ENCODE results near the gene HDGF. TPM values are rescaled to one million over a fixed set of nuclear protein-coding genes. Genes with fewer than 3 reads are reported as not detected.

HDGF gene
- 100 to 1,000 TPM; 267 to 298 (median 284) TPM for polyA plus RNA-seq (ENCODE audit: insufficient read length in 3 of 3)
- long read RNA-seq, donor 1, transcript HDGF-201 (6 exons, 2,380 nt) = major isoform, 33 of 63 reads
- long read RNA-seq, donor 1, partial matches to known transcripts = 26 of 63 reads
- long read RNA-seq, donor 1, other reads (novel, unspliced or antisense) = 0 of 63 reads
- long read RNA-seq, donor 2, transcript HDGF-201 (6 exons, 2,380 nt) = major isoform, 73 of 172 reads
- long read RNA-seq, donor 2, partial matches to known transcripts = 57 of 172 reads
- long read RNA-seq, donor 2, other reads (novel, unspliced or antisense) = 37 of 172 reads
- long read RNA-seq, donor 3, transcript HDGF-201 (6 exons, 2,380 nt) = major isoform, 36 of 77 reads
- long read RNA-seq, donor 3, partial matches to known transcripts = 39 of 77 reads
- long read RNA-seq, donor 3, other reads (novel, unspliced or antisense) = 0 of 77 reads
- long read RNA-seq, donor 4, transcript HDGF-201 (6 exons, 2,380 nt) = major isoform, 60 of 63 reads
- long read RNA-seq, donor 4, partial matches to known transcripts = 0 of 63 reads
- long read RNA-seq, donor 4, other reads (novel, unspliced or antisense) = 0 of 63 reads
- long read RNA-seq, donor 5, transcript HDGF-201 (6 exons, 2,380 nt) = major isoform, 6 of 30 reads
- long read RNA-seq, donor 5, partial matches to known transcripts = 23 of 30 reads
- long read RNA-seq, donor 5, other reads (novel, unspliced or antisense) = 0 of 30 reads
- long read RNA-seq, donor 6, transcript HDGF-201 (6 exons, 2,380 nt) = major isoform, 40 of 45 reads
- long read RNA-seq, donor 6, partial matches to known transcripts = 0 of 45 reads
- long read RNA-seq, donor 6, other reads (novel, unspliced or antisense) = 0 of 45 reads
- long read RNA-seq, donor 7, transcript HDGF-201 (6 exons, 2,380 nt) = major isoform, 57 of 153 reads
- long read RNA-seq, donor 7, partial matches to known transcripts = 93 of 153 reads
- long read RNA-seq, donor 7, other reads (novel, unspliced or antisense) = 0 of 153 reads
- long read RNA-seq, donor 8, transcript HDGF-201 (6 exons, 2,380 nt) = major isoform, 5 of 10 reads
- long read RNA-seq, donor 8, partial matches to known transcripts = 5 of 10 reads
- long read RNA-seq, donor 8, other reads (novel, unspliced or antisense) = 0 of 10 reads
- long read RNA-seq, donor 9, transcript HDGF-201 (6 exons, 2,380 nt) = major isoform, 39 of 177 reads
- long read RNA-seq, donor 9, partial matches to known transcripts = 92 of 177 reads
- long read RNA-seq, donor 9, other reads (novel, unspliced or antisense) = 41 of 177 reads
- long read RNA-seq, donor 10, transcript HDGF-201 (6 exons, 2,380 nt) = major isoform, 45 of 85 reads
- long read RNA-seq, donor 10, partial matches to known transcripts = 34 of 85 reads
- long read RNA-seq, donor 10, other reads (novel, unspliced or antisense) = 0 of 85 reads
- long read RNA-seq, donor 11, transcript HDGF-201 (6 exons, 2,380 nt) = major isoform, 6 of 107 reads
- long read RNA-seq, donor 11, partial matches to known transcripts = 77 of 107 reads
- long read RNA-seq, donor 11, other reads (novel, unspliced or antisense) = 23 of 107 reads
- long read RNA-seq, donor 12, transcript HDGF-201 (6 exons, 2,380 nt) = major isoform, 78 of 136 reads
- long read RNA-seq, donor 12, partial matches to known transcripts = 51 of 136 reads
- long read RNA-seq, donor 12, other reads (novel, unspliced or antisense) = 0 of 136 reads
- long read RNA-seq, donor 13, transcript HDGF-201 (6 exons, 2,380 nt) = major isoform, 8 of 35 reads
- long read RNA-seq, donor 13, partial matches to known transcripts = 25 of 35 reads
- long read RNA-seq, donor 13, other reads (novel, unspliced or antisense) = 0 of 35 reads
- long read RNA-seq, donor 14 = 0 reads
- long read RNA-seq, donor 15, transcript HDGF-201 (6 exons, 2,380 nt) = major isoform, 58 of 211 reads
- long read RNA-seq, donor 15, partial matches to known transcripts = 106 of 211 reads
- long read RNA-seq, donor 15, other reads (novel, unspliced or antisense) = 42 of 211 reads
- long read RNA-seq, donor 16, transcript HDGF-201 (6 exons, 2,380 nt) = major isoform, 39 of 77 reads
- long read RNA-seq, donor 16, partial matches to known transcripts = 32 of 77 reads
- long read RNA-seq, donor 16, other reads (novel, unspliced or antisense) = 0 of 77 reads

- no peak for DNase-seq
These were observed at the start of gene HDGF for GRCh38 chr1:156751451-156751756. HDGF (minus strand) TSS chr1:156751675; CDS start chr1:156751429, 246 bp downstream.

- peak; percentile 64 for DNase-seq
These were observed 45.9 kb upstream of the HDGF start for GRCh38 chr1:156797212-156797871.

GRCh38 chr1:156796340-156797097 lies 45.0 kb upstream of the HDGF start:
- no peak for DNase-seq

GRCh38 chr1:156795787-156796186 lies 44.3 kb upstream of the HDGF start:
- DNase-seq = no peak

GRCh38 chr1:156795374-156795733 lies 43.9 kb upstream of the HDGF start:
- DNase-seq = no peak

- no peak for DNase-seq
These were observed 43.3 kb upstream of the HDGF start for GRCh38 chr1:156794506-156795373.

GRCh38 chr1:156789621-156790318 lies 38.3 kb upstream of the HDGF start:
- no peak for DNase-seq

- no peak for DNase-seq
These were observed 36.7 kb upstream of the HDGF start for GRCh38 chr1:156788136-156788535.

GRCh38 chr1:156786640-156787039 lies 35.2 kb upstream of the HDGF start:
- DNase-seq = no peak

GRCh38 chr1:156785458-156785857 lies 34.0 kb upstream of the HDGF start:
- DNase-seq = no peak

- DNase-seq = no peak
These were observed 30.2 kb upstream of the HDGF start for GRCh38 chr1:156781585-156782186.

GRCh38 chr1:156777573-156777972 lies 26.1 kb upstream of the HDGF start:
- no peak for DNase-seq

- no peak for DNase-seq
These were observed 25.5 kb upstream of the HDGF start for GRCh38 chr1:156776942-156777341.

GRCh38 chr1:156775799-156776198 lies 24.3 kb upstream of the HDGF start:
- no peak for DNase-seq

- DNase-seq = no peak
These were observed 22.1 kb upstream of the HDGF start for GRCh38 chr1:156773607-156774006.

- DNase-seq = no peak
These were observed 21.4 kb upstream of the HDGF start for GRCh38 chr1:156772728-156773497.
